Kidney glomerular epithelial cell (primary cell): Measurements from ENCODE around the gene TFB1M.
"Not testable (repeated sequence)": the region's sequence is repeated elsewhere in the genome, so short reads cannot be mapped to it uniquely, and the experiment has no call there.

Experiments used
- DNase-seq: peaks from one replicate; lab custom pipeline; 2025; lab: John Stamatoyannopoulos, UW

Gene TFB1M

GRCh38 chr6:155235087-155235486 is 79.2 kb downstream of the TFB1M start:
- no peak for DNase-seq

DNA sequence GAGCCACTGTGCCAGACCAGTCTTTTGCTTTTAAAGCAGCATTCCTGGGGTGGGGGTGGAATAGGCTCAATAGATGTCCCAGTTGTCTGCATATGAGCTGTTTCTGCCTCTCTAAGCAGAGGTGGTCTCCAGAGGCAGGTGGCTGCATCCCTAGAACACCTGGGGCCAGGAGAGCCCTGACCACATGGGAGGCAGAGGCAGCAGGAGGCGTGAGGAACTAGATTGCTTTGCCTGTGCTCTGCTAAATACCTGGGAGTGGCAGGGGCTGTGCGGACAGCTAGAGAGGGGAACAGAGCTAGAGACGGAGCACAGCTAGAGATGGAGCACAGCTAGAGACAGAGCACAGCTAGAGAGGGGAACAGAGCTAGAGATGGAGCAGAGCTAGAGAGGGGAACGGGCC is 79.6 kb downstream of the TFB1M start:
- DNase-seq: no peak

- no peak for DNase-seq
Measured at GRCh38 chr6:155234167-155234566, 80.1 kb downstream of the TFB1M start.

GRCh38 chr6:155232848-155233247 is 81.4 kb downstream of the TFB1M start:
- DNase-seq: no peak

GRCh38 chr6:155230975-155231374 is 83.3 kb downstream of the TFB1M start:
- DNase-seq: not testable (repeated sequence)

DNA sequence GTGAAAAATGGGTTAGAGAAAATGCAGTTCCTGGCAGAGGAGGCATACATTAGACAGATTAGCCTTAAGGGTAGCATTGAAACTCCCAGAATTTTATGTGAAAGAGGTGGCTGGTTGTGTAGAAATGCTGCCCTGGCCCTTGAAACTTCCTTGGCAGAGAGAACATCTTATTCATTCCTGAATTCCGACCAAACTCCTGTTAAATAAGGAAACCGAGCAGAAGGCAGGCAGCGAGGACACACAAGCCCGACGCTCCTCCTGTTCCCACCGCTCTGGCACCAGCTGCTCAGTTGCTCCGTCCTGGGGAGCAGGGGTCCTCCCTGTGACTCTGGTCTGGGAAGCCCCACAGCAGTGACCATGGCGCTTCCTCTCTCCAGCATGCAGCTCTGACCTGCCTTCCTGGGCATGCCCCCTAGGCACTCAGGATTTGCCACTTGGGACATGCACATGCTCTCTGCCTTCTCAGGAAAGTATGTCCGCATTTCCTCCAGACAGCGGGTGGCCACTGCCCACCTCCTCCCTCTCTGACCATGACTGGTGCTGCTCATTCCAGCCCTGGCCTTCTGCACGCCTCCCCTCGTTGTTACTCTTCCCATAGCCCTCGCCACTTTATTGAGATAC is 85.6 kb downstream of the TFB1M start:
- no peak for DNase-seq

- no peak for DNase-seq
Measured at GRCh38 chr6:155227046-155227445, 87.2 kb downstream of the TFB1M start.

DNA sequence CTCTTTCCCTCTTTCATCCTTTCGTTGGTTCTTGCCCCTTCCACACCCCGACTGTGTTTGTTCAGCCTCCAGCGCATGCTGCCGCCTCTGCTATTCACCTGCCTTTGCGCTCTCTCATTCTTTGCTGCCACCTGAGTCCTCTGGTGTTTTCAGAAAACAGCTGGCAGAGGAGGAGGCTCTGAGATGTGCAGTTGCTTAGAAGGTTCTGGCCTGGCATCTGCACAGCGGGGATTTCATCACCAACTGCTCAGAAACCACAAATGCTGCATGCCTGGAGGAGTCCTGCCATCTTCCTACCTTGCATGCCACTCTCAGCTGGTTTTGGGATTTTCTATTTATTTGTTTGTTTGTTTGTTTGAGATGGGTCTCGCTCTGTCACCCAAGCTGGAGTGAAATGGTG is 89.7 kb downstream of the TFB1M start:
- DNase-seq: no peak

GRCh38 chr6:155223646-155224451 is 90.4 kb downstream of the TFB1M start:
- DNase-seq: peak; percentile 89

GRCh38 chr6:155222506-155222905 is 91.8 kb downstream of the TFB1M start:
- no peak for DNase-seq

DNA sequence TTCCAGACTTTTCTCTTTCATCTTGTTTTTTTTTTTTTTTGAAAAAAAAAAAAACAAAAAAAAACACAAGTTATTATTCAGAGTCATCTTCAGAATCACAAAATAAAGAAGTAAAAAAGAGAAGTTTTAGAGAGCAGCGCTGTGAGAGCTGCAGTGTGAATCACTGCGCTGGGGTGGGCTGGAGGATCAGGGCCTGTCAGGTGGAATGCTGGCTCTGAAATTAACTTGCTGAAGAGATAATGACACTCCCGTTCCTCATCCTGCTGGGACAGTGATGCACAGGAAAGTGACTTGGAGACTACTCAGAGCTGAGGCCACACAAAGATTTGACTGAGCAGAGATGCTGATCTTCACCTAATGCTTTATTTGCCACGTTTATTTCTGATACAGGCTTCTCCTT is 93.2 kb downstream of the TFB1M start:
- DNase-seq: no peak

- no peak for DNase-seq
Measured at GRCh38 chr6:155219858-155220301, 94.4 kb downstream of the TFB1M start.

DNA sequence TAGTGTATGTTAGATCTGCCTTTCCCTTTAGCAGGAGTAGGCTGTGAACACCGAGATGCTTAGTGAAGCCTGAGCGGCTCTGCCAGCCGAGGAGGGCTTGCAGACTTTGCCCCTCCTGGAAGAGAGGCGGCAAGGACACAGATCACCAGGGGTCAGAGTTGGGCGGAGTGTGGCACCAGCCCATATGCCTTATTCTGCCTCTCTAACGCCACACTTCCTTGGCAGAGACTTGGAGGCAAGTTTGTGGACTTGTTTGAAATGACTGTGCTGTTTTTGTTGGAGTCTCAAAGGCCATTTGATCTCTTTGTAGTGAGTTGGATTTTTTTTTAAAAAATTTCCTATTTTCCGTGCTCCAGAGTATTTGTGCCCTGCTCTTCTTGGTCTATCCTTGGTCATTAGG is 95.0 kb downstream of the TFB1M start:
- no peak for DNase-seq

DNA sequence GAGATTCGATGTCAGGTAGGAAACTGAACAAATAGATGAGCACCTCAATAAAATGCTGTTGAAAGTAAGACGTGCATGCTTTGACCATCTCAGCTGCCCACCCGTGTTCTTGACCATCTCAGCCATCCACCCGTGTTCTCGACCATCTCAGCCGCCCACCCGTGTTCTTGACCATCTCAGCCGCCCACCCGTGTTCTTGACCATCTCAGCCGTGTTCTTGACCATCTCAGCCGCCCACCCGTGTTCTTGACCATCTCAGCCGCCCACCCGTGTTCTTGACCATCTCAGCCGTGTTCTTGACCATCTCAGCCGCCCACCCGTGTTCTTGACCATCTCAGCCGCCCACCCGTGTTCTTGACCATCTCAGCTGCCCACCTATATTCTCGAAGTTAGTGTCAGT is 95.6 kb downstream of the TFB1M start:
- not testable (repeated sequence) for DNase-seq

DNA sequence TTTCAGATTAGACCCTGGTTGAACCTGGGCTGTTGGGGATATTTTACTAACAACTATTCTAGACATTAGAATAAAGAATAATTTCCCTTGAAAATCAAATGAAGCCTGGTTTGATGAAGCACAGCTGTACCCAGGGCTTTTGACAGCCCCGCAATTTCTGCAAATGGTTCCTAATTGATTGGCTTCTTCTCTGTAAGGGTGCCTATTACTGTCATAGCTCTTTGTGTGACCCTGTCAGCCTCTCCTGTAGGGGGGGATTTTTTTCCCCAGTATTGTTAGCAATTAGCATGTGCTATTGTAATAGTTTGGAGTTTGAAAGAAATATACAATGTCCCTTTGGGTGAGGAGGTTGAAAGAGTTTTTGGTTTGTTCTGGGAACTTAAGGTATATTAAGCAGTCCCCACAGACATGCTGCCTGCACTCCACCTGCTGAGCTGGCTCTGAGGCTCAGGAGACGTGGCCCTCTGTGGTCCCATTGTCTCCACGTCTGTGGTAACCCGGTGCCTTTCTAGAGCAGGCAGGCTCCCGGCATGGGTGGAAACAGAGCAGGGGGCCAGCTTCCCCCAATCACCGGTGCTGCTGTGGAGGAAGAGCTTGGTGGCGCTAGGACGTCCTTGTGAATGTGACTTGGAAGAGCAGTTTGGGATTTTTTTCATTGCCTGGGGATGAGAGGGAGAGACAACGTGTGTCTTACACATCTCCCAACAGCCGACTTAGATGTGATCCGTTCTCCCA is 97.8 kb downstream of the TFB1M start:
- DNase-seq: no peak

- no peak for DNase-seq
Measured at GRCh38 chr6:155215906-155216305, 98.4 kb downstream of the TFB1M start.

- no peak for DNase-seq
Measured at GRCh38 chr6:155213611-155214372, 100.5 kb downstream of the TFB1M start.

GRCh38 chr6:155212616-155213380 is 101.5 kb downstream of the TFB1M start:
- no peak for DNase-seq

GRCh38 chr6:155212106-155212505 is 102.2 kb downstream of the TFB1M start:
- no peak for DNase-seq

DNA sequence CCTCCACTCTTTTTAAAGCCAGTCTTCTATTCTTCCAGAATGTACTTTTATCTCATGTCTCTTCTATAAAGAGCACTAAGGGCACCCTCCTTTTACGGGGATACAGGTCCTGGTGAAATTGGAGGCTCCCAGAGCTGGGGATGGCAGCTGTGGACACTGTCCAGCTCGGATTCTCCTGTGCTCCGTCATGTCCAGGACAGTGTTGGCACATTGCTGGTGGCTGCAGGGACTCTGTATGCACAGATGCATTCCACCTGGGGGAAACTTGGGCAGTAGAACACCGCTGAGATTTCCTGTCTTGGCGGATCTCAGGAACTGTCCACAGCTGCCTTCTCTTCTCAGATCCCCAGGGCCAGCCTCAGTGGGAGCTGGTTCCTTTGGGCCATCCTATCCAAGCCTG is 107.1 kb downstream of the TFB1M start:
- no peak for DNase-seq
